Activated B cell treated with CpG ODN at 0.5 μM for 24 hours (primary cell): ENCODE data around the gene PRDM16. TPM values are rescaled to one million over a fixed set of nuclear protein-coding genes. Genes with fewer than 3 reads are reported as not detected.

Experiments used
- ATAC-seq: fragments of 200-7000 bp; cut with Tn5 transposase; one replicate; pipeline ENCODE4 v1.10.0; 2021; ENCODE audit warnings: low read depth, mild to moderate bottlenecking, moderate library complexity
- CTCF ChIA-PET: fragments of 350-600 bp; sonication (Branson Sonifier 250); formaldehyde crosslinking; loops from one replicate; lab custom pipeline; 2021; ENCODE audit warnings: antibody characterized with exemption; lab: Charles Lee
- POLR2A ChIA-PET: fragments of 350-600 bp; sonication (Branson Sonifier 250); formaldehyde crosslinking; loops from one replicate; lab custom pipeline; 2021; ENCODE audit warnings: antibody characterized with exemption; lab: Charles Lee
- DNase-seq: peaks from one replicate; pipeline ENCODE4 v3.0.0; 2022
- H3K27ac Mint-ChIP-seq: one replicate; pipeline ENCODE4 v1.8.0; 2020; ENCODE audit warnings: mixed read lengths
- H3K27me3 Mint-ChIP-seq: one replicate; pipeline ENCODE4 v1.8.0; 2021; ENCODE audit warnings: mixed read lengths
- H3K36me3 Mint-ChIP-seq: one replicate; pipeline ENCODE4 v1.8.0; 2021; ENCODE audit warnings: low read depth, mixed read lengths
- H3K4me1 Mint-ChIP-seq: one replicate; pipeline ENCODE4 v1.8.0; 2021; ENCODE audit warnings: mixed read lengths
- H3K4me3 Mint-ChIP-seq: one replicate; pipeline ENCODE4 v1.8.0; 2020; ENCODE audit warnings: mild to moderate bottlenecking, mixed read lengths
- H3K9me3 Mint-ChIP-seq: one replicate; pipeline ENCODE4 v1.8.0; 2020; ENCODE audit warnings: mixed read lengths
- intact Hi-C: fragments of 100-400 bp; cut with micrococcal nuclease; formaldehyde crosslinking; loops from one replicate; pipeline ENCODE4 v1.15.1; 2024
- total RNA-seq: library from RNA; stranded (reverse); gene quantifications from 2 replicates; pipeline ENCODE4 v1.2.3, GENCODE V29; 2022
- TF ChIP-seq, protein P1 (sequence below): fragments of 200-600 bp; IDR thresholded peaks from one replicate; pipeline ENCODE4 v1.8.0; 2022; ENCODE audit warnings: antibody characterized with exemption, mild to moderate bottlenecking

Gene PRDM16
- total RNA-seq, 1 donor from 2014 or later = not detected

DNA sequence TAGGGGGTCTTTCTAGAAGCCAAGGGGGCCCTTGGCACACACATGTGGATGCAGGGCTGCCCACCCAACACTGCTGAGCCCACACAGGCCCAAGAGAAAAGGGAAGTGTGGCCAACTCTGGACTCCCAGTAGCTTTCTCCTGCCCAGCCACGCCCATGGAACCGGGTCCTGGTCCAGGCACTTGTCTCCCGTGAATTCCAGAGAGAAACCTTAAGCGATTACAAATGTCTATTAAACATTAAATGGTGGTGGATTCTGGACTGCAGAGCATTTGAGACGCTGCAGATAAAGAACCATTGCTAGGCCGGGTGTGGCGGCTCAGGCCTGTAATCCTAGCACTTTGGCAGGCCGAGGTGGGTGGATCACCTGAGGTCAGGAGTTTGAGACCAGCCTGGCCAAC lies 284.9 kb downstream of the PRDM16 start:
- H3K4me3 Mint-ChIP-seq = no peak overlapping the region
- ChIA-PET POLR2A (no interaction called here), CTCF (no interaction called here)
- TF ChIP-seq, protein P1, sequence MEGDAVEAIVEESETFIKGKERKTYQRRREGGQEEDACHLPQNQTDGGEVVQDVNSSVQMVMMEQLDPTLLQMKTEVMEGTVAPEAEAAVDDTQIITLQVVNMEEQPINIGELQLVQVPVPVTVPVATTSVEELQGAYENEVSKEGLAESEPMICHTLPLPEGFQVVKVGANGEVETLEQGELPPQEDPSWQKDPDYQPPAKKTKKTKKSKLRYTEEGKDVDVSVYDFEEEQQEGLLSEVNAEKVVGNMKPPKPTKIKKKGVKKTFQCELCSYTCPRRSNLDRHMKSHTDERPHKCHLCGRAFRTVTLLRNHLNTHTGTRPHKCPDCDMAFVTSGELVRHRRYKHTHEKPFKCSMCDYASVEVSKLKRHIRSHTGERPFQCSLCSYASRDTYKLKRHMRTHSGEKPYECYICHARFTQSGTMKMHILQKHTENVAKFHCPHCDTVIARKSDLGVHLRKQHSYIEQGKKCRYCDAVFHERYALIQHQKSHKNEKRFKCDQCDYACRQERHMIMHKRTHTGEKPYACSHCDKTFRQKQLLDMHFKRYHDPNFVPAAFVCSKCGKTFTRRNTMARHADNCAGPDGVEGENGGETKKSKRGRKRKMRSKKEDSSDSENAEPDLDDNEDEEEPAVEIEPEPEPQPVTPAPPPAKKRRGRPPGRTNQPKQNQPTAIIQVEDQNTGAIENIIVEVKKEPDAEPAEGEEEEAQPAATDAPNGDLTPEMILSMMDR = no peak
- no peaks in the 10 kb centered on the region for H3K36me3 Mint-ChIP-seq
- H3K4me1 Mint-ChIP-seq = no peaks in the 10 kb centered on the region
- H3K27ac Mint-ChIP-seq = no peak overlapping the region
- DNase-seq (no peak), ATAC-seq (no peak)
- intact Hi-C loops = no loop called here
- no peaks in the 10 kb centered on the region for H3K9me3 Mint-ChIP-seq
- peaks cover 7% of the 10 kb centered on the region for H3K27me3 Mint-ChIP-seq

DNA sequence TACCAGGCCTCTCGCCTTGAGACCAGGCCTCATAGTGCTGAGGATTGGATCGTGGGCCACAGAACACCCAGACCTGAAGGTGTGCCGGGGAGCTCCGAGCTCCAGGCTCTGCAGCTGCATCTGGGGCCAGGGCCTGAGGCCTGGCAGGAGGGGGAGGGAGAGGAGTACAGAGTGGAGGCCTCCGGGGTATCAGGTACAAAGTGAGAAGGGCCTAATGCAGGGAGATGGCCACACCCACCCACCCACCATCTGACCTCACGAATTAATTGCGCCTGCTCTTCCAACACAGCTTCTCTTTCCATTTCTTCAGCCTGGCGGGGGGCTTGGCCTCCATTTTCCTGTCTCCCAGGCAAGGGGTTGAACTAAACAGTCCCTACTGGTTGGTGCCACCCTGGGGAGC lies 286.1 kb downstream of the PRDM16 start:
- ATAC-seq (no peak), DNase-seq (no peak)
- intact Hi-C loops = no loop called here
- ChIA-PET POLR2A (no interaction called here), CTCF (no interaction called here)
- no peak overlapping the region for H3K27ac Mint-ChIP-seq
- H3K9me3 Mint-ChIP-seq = no peaks in the 10 kb centered on the region
- peaks cover 7% of the 10 kb centered on the region for H3K27me3 Mint-ChIP-seq
- H3K36me3 Mint-ChIP-seq = no peaks in the 10 kb centered on the region
- H3K4me1 Mint-ChIP-seq = no peaks in the 10 kb centered on the region
- no peak overlapping the region for H3K4me3 Mint-ChIP-seq
- TF ChIP-seq, protein P1 = no peak

DNA sequence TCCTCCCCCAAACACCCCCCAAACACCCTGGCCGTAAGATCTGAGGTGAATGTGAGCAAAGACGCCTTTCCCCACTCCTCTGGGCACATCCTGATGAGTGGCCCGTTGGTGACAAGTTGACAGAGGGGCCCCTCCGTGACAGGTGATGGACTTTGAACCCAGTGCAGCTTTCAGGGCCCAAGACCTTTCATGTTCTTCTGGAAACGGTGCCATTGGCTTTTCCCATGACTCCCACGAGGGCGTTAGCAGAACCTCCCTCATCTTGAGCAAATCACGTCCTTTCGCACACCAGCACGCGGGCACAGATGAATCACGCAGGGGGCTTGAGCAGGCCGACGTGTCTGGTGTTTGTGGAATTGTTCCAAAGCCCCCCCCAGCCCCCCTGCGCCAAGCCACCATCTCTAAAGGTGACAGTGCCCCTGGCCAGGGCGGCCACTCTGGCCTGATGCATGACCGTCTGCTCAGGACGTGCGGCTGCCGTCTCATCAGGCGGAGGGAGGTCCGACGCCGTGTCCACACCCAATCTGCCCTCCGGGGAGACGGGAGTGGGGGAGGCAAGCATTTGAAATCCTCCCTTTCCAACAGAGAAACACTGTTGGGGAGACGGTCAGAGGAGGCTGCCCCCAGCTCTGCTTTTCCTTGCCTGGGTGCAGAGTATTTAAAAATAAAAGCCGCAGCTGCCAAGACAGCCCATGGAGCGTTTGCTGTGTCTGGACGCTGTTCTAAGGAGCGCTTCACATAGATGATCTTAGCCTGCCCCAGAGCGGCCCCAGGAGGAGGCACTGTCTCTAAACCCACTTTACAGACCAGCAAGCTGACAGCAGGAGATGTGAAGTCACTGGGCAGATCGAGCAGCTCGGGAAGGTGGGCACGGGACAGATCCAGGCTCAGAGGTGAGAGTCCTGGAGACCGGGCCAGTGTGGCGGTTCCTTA lies 287.2 kb downstream of the PRDM16 start:
- no peak for ATAC-seq
- no peak overlapping the region for H3K4me3 Mint-ChIP-seq
- no peaks in the 10 kb centered on the region for H3K4me1 Mint-ChIP-seq
- H3K27me3 Mint-ChIP-seq = peaks cover 7% of the 10 kb centered on the region
- H3K36me3 Mint-ChIP-seq = no peaks in the 10 kb centered on the region
- ChIA-PET POLR2A (no interaction called here), CTCF (no interaction called here)
- no peak for DNase-seq
- TF ChIP-seq, protein P1 = no peak
- H3K9me3 Mint-ChIP-seq = no peaks in the 10 kb centered on the region
- intact Hi-C loops = no loop called here
- H3K27ac Mint-ChIP-seq = no peak overlapping the region

DNA sequence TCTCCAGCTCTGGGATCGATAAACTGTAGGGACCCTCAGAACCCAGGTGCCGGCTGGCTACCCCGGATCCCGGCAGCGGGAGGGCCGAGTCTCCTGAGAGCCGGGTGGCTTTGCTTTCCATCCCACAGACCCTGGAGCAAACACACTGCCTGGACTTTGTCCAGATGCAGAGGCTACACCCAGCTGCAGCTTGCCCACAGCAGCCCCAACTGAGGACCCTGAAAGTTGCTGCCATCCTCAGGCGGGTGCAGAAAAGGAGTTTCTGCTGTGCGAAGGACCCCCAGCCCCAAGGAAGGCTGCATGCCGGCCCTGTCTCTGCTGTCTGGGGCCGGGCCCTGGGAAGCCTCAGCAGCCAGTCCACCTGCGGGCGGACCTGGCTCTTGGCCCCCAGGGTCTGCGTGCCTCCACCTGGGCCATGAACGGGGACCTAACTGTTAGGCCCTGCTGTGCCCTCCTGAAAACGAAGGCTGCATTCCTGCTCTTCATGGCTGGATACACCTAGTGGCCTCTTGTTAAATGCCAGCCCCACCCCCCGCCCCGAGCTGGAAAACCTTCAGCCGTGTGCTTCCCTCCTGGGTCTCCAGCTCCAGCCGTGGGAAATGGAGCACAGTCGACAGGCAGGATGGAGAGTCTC lies 287.9 kb downstream of the PRDM16 start:
- DNase-seq (no peak), ATAC-seq (no peak)
- ChIA-PET POLR2A (no interaction called here), CTCF (no interaction called here)
- Mint-ChIP-seq H3K9me3 (no peaks in the 10 kb centered on the region), H3K36me3 (no peaks in the 10 kb centered on the region), H3K4me1 (no peaks in the 10 kb centered on the region), H3K27ac (no peak overlapping the region), H3K27me3 (peaks cover 7% of the 10 kb centered on the region), H3K4me3 (no peak overlapping the region)
- TF ChIP-seq, protein P1 = no peak
- intact Hi-C loops = no loop called here

DNA sequence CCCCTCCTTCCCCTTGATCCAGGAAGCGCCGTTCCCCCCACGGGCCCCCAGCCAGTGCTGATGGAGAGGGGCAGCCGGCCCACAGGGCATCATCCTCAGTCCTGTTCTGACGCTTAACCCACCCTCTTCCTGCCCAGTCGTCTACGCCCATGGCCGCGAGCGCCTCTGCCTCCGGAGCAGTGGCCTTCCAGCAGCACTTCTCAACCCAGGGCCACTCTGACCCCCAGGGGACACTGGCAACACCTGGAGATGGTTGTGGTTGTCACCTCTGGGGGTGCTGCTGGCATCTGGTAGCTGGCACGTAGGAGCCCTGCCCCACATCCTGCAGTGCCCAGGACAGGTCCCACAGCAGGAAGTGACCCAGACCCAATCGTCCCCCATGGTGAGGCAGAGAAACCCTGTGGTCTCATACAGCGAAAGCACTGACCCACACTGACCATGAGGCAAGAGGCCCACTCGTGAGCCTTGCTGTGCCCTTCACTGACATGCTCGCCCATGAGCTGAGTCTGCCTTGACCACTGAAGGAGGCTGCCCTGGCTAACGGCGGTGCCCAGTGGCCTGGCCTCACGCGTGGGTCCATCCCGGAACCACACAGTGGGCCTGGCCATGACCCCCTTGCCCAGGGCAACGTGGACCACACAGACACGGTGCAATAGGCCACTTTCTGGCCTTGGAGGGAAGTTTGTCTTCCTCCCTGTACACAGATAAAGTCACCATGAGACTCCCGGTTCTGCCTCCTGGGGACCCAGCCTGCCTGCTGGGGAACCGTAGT lies 288.7 kb downstream of the PRDM16 start:
- TF ChIP-seq, protein P1 = no peak
- ATAC-seq (no peak), DNase-seq (no peak)
- no peaks in the 10 kb centered on the region for H3K9me3 Mint-ChIP-seq
- ChIA-PET POLR2A (no interaction called here), CTCF (no interaction called here)
- H3K4me1 Mint-ChIP-seq = no peaks in the 10 kb centered on the region
- peaks cover 4% of the 10 kb centered on the region for H3K27me3 Mint-ChIP-seq
- H3K36me3 Mint-ChIP-seq = no peaks in the 10 kb centered on the region
- H3K27ac Mint-ChIP-seq = no peak overlapping the region
- H3K4me3 Mint-ChIP-seq = no peak overlapping the region
- intact Hi-C loops = no loop called here
